ENCODE measurements around the gene SCUBE2. TPM values are rescaled to one million over a fixed set of nuclear protein-coding genes. Genes with fewer than 3 reads are reported as not detected.

SCUBE2 gene
- total and polyA plus RNA-seq, 4 donors: 0.14 to 1.4 (median 0.42) TPM; not detected in 1

DNA sequence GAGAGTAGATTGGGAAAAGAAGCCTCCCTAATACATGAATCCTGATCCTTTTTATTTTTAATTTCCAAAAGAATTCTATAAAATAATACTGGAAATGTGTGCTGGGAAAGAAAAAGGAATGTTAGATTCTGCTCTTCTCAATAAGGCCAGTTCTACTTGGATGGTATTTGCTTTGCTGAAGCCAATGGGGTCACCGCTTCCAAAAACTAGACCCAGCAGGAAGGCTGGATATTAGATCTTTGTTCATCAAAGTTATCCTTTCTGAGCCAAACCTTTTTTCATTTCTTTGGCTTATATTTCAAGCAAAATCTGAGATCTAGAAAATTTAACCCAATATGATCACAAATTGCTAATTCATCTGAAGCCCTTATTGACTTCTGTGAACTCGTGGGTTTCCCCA lies 41.4 kb downstream of the SCUBE2 start:
- Histone ChIP-seq H3K9me3 (ENCODE audit: control insufficient read depth in 4 of 4, low read length in 3 of 4) (no peaks in the 10 kb centered on the region), H3K36me3 (ENCODE audit: control insufficient read depth in 4 of 4, insufficient read depth in 3 of 4, low read depth in 1 of 4, low read length in 3 of 4) (no peaks in the 10 kb centered on the region), H3K9ac (ENCODE audit: low read depth in 1 of 2, low read length in 2 of 2) (no peak overlapping the region), H3K4me1 (ENCODE audit: control insufficient read depth in 4 of 4, insufficient read depth in 4 of 4, low read length in 3 of 4) (no peaks in the 10 kb centered on the region), H3K27ac (ENCODE audit: low read depth in 1 of 2, low read length in 2 of 2) (no peak overlapping the region), H3K4me3 (ENCODE audit: low read depth in 1 of 3, low read length in 3 of 3) (no peak overlapping the region), H3K27me3 (ENCODE audit: control insufficient read depth in 4 of 4, insufficient read depth in 4 of 4, low read length in 3 of 4) (no peaks in the 10 kb centered on the region)
- no peak for DNase-seq (ENCODE audit: low spot score)
- TF ChIP-seq SP1 (IDR thresholded peaks at IDR 0.05): no peak
- TF ChIP-seq, protein P1, sequence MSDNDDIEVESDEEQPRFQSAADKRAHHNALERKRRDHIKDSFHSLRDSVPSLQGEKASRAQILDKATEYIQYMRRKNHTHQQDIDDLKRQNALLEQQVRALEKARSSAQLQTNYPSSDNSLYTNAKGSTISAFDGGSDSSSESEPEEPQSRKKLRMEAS (IDR thresholded peaks at IDR 0.05): no peak
- TF ChIP-seq, protein P2, sequence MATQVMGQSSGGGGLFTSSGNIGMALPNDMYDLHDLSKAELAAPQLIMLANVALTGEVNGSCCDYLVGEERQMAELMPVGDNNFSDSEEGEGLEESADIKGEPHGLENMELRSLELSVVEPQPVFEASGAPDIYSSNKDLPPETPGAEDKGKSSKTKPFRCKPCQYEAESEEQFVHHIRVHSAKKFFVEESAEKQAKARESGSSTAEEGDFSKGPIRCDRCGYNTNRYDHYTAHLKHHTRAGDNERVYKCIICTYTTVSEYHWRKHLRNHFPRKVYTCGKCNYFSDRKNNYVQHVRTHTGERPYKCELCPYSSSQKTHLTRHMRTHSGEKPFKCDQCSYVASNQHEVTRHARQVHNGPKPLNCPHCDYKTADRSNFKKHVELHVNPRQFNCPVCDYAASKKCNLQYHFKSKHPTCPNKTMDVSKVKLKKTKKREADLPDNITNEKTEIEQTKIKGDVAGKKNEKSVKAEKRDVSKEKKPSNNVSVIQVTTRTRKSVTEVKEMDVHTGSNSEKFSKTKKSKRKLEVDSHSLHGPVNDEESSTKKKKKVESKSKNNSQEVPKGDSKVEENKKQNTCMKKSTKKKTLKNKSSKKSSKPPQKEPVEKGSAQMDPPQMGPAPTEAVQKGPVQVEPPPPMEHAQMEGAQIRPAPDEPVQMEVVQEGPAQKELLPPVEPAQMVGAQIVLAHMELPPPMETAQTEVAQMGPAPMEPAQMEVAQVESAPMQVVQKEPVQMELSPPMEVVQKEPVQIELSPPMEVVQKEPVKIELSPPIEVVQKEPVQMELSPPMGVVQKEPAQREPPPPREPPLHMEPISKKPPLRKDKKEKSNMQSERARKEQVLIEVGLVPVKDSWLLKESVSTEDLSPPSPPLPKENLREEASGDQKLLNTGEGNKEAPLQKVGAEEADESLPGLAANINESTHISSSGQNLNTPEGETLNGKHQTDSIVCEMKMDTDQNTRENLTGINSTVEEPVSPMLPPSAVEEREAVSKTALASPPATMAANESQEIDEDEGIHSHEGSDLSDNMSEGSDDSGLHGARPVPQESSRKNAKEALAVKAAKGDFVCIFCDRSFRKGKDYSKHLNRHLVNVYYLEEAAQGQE (IDR thresholded peaks at IDR 0.05): no peak
- no peak for TF ChIP-seq FOXA1 (IDR thresholded peaks at IDR 0.05)
- no peak for TF ChIP-seq EGR1 (IDR thresholded peaks at IDR 0.05; ENCODE audit: low read depth in 2 of 2)
- TF ChIP-seq FOXA2 (IDR thresholded peaks at IDR 0.05): no peak
- no peak for TF ChIP-seq HNF4G (IDR thresholded peaks at IDR 0.05)
- TF ChIP-seq GABPA (IDR thresholded peaks at IDR 0.05 in 1 of 2, conservative IDR thresholded peaks at IDR 0.05 in 1 of 2): no peak
- TF ChIP-seq JUND (IDR thresholded peaks at IDR 0.05): no peak
- WGBS: 93% methylated on average over 2 of the region's 2 CpGs

DNA sequence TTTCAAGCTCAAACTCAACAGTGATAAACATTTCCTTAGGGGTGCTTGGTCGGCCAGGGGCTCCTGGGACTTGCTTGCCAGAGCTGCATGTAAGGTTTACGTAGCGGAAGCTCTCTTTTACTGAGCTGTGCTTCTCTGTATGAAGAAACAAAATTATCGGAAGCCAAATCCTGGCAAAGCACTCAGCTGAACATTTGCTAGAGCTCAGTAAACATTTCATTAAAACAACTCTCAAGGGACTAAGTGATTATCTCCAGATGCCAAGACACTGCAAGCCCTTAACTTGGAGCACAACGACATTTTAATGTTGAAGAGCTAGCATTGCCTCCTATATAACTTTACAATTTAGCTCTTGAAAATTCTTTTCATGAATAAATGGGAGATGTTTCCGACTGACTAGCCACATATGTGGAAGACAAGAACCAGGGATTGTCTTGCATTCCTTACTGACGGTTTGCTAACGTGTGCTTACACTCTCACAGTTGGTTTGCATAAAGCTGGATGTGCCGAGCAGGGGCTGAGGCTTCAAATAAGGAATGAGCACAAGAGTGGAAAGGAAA lies 43.4 kb downstream of the SCUBE2 start:
- H3K27ac ChIP-seq (ENCODE audit: low read depth in 1 of 2, low read length in 2 of 2): no peak overlapping the region
- H3K9ac ChIP-seq (ENCODE audit: low read depth in 1 of 2, low read length in 2 of 2): no peak overlapping the region
- 74% methylated on average over 9 of the region's 9 CpGs for WGBS
- TF ChIP-seq GABPA (IDR thresholded peaks at IDR 0.05 in 1 of 2, conservative IDR thresholded peaks at IDR 0.05 in 1 of 2) (no peak), SP1 (IDR thresholded peaks at IDR 0.05) (no peak), RAD21 (IDR thresholded peaks at IDR 0.05) (no peak), NR2F2 (IDR thresholded peaks at IDR 0.05) (no peak), EGR1 (IDR thresholded peaks at IDR 0.05; ENCODE audit: low read depth in 2 of 2) (no peak), RXRA (IDR thresholded peaks at IDR 0.05) (no peak), FOXA1 (IDR thresholded peaks at IDR 0.05) (no peak), YY1 (IDR thresholded peaks at IDR 0.05) (no peak), HNF4A (conservative IDR thresholded peaks at IDR 0.05) (no peak), JUND (IDR thresholded peaks at IDR 0.05) (no peak), FOXA2 (IDR thresholded peaks at IDR 0.05) (no peak), TAF1 (conservative IDR thresholded peaks at IDR 0.05) (no peak), HNF4G (IDR thresholded peaks at IDR 0.05) (no peak)
- TF ChIP-seq, protein P2 (IDR thresholded peaks at IDR 0.05): no peak
- TF ChIP-seq, protein P3, sequence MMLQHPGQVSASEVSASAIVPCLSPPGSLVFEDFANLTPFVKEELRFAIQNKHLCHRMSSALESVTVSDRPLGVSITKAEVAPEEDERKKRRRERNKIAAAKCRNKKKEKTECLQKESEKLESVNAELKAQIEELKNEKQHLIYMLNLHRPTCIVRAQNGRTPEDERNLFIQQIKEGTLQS (IDR thresholded peaks at IDR 0.05): no peak
- TF ChIP-seq, protein P1 (IDR thresholded peaks at IDR 0.05): no peak
- TF ChIP-seq, protein P4, sequence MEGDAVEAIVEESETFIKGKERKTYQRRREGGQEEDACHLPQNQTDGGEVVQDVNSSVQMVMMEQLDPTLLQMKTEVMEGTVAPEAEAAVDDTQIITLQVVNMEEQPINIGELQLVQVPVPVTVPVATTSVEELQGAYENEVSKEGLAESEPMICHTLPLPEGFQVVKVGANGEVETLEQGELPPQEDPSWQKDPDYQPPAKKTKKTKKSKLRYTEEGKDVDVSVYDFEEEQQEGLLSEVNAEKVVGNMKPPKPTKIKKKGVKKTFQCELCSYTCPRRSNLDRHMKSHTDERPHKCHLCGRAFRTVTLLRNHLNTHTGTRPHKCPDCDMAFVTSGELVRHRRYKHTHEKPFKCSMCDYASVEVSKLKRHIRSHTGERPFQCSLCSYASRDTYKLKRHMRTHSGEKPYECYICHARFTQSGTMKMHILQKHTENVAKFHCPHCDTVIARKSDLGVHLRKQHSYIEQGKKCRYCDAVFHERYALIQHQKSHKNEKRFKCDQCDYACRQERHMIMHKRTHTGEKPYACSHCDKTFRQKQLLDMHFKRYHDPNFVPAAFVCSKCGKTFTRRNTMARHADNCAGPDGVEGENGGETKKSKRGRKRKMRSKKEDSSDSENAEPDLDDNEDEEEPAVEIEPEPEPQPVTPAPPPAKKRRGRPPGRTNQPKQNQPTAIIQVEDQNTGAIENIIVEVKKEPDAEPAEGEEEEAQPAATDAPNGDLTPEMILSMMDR (IDR thresholded peaks at IDR 0.05; ENCODE audit: low read depth, low read length, missing input control): no peak
- TF ChIP-seq, protein P5, sequence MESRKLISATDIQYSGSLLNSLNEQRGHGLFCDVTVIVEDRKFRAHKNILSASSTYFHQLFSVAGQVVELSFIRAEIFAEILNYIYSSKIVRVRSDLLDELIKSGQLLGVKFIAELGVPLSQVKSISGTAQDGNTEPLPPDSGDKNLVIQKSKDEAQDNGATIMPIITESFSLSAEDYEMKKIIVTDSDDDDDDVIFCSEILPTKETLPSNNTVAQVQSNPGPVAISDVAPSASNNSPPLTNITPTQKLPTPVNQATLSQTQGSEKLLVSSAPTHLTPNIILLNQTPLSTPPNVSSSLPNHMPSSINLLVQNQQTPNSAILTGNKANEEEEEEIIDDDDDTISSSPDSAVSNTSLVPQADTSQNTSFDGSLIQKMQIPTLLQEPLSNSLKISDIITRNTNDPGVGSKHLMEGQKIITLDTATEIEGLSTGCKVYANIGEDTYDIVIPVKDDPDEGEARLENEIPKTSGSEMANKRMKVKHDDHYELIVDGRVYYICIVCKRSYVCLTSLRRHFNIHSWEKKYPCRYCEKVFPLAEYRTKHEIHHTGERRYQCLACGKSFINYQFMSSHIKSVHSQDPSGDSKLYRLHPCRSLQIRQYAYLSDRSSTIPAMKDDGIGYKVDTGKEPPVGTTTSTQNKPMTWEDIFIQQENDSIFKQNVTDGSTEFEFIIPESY (IDR thresholded peaks at IDR 0.05): no peak
- no peaks in the 10 kb centered on the region for H3K9me3 ChIP-seq (ENCODE audit: control insufficient read depth in 4 of 4, low read length in 3 of 4)
- peaks cover 0 to 3% (median 0%) of the 10 kb centered on the region in 4 donors for H3K27me3 ChIP-seq (ENCODE audit: control insufficient read depth in 4 of 4, insufficient read depth in 4 of 4, low read length in 3 of 4)
- no peaks in the 10 kb centered on the region for H3K36me3 ChIP-seq (ENCODE audit: control insufficient read depth in 4 of 4, insufficient read depth in 3 of 4, low read depth in 1 of 4, low read length in 3 of 4)
- no peaks in the 10 kb centered on the region for H3K4me1 ChIP-seq (ENCODE audit: control insufficient read depth in 4 of 4, insufficient read depth in 4 of 4, low read length in 3 of 4)
- H3K4me3 ChIP-seq (ENCODE audit: low read depth in 1 of 3, low read length in 3 of 3): no peak overlapping the region
- no peak for DNase-seq (ENCODE audit: low spot score)
